GM12801 (cell line): ENCODE data around the gene BBOF1.

Experiments used
- CTCF ChIP-seq: IDR thresholded peaks from one replicate; pipeline ENCODE4 v1.5.1; 2011; ENCODE audit warnings: control low read depth; ENCODE audit not compliant: insufficient read length; ENCODE audit errors: extremely low read depth

Gene BBOF1

GRCh38 chr14:74038020-74038859 lies 19.1 kb downstream of the BBOF1 start:
- no peak for TF ChIP-seq CTCF

- TF ChIP-seq CTCF = no peak
Measured at GRCh38 chr14:74042296-74042695, 23.1 kb downstream of the BBOF1 start.

GRCh38 chr14:74045522-74045921 lies 26.4 kb downstream of the BBOF1 start:
- no peak for TF ChIP-seq CTCF

GRCh38 chr14:74048281-74048680 lies 29.1 kb downstream of the BBOF1 start:
- TF ChIP-seq CTCF = no peak

GRCh38 chr14:74049876-74050495 lies 30.8 kb downstream of the BBOF1 start:
- no peak for TF ChIP-seq CTCF

GRCh38 chr14:74062809-74063150 lies 43.6 kb downstream of the BBOF1 start:
- no peak for TF ChIP-seq CTCF

GRCh38 chr14:74064426-74064825 lies 45.3 kb downstream of the BBOF1 start:
- TF ChIP-seq CTCF = no peak
